DOHH2 (cell line): ENCODE results near the gene THSD7A.

Source experiments
- H3F3A ChIP-seq: fragments of 200-600 bp; sonication (generic), shearing (Covaris generic); 2 replicates; pipeline ENCODE4 v1.6.0; 2016; ENCODE audit warnings: antibody characterized with exemption, mild to moderate bottlenecking; ENCODE audit not compliant: control insufficient read depth, insufficient read depth
- H3K27ac ChIP-seq: fragments of 200-600 bp; sonication (generic); 2 replicates; pipeline ENCODE4 v1.5.1; 2014; ENCODE audit warnings: low read depth, mild to moderate bottlenecking, low read length, moderate library complexity
- H3K27me3 ChIP-seq: fragments of 200-600 bp; sonication (generic); 2 replicates; pipeline ENCODE4 v1.6.1; 2014; ENCODE audit warnings: mild to moderate bottlenecking, low read length, mixed read lengths; ENCODE audit not compliant: control insufficient read depth
- H3K36me3 ChIP-seq: fragments of 200-600 bp; sonication (generic); 2 replicates; pipeline ENCODE4 v1.6.1; 2014; ENCODE audit warnings: mild to moderate bottlenecking, low read length, moderate library complexity, mixed read lengths; ENCODE audit not compliant: control insufficient read depth
- H3K4me1 ChIP-seq: fragments of 200-600 bp; sonication (generic); 2 replicates; pipeline ENCODE4 v1.6.1; 2014; ENCODE audit warnings: mild to moderate bottlenecking, low read length, mixed read lengths; ENCODE audit not compliant: control insufficient read depth
- H3K4me2 ChIP-seq: fragments of 200-600 bp; sonication (generic); 2 replicates; pipeline ENCODE4 v1.6.0; 2014; ENCODE audit warnings: mild to moderate bottlenecking, low read length, moderate library complexity
- H3K4me3 ChIP-seq: fragments of 200-600 bp; sonication (generic); 2 replicates; pipeline ENCODE4 v1.5.1; 2014; ENCODE audit warnings: mild to moderate bottlenecking, low read length, mixed read lengths
- H3K79me2 ChIP-seq: fragments of 200-600 bp; sonication (generic); 2 replicates; pipeline ENCODE4 v1.6.1; 2014; ENCODE audit warnings: mild to moderate bottlenecking, low read length, mixed read lengths; ENCODE audit not compliant: control insufficient read depth
- H3K9me2 ChIP-seq: fragments of 200-600 bp; sonication (generic); replicated peaks from 2 replicates; pipeline ENCODE4 v1.6.1; 2014; ENCODE audit warnings: mild to moderate bottlenecking, low read length, mixed read lengths; ENCODE audit not compliant: control insufficient read depth
- H3K9me3 ChIP-seq: fragments of 200-600 bp; sonication (generic); 2 replicates; pipeline ENCODE4 v1.6.1; 2014; ENCODE audit warnings: antibody characterized with exemption, low read length, mixed read lengths; ENCODE audit not compliant: control insufficient read depth, insufficient read depth
- H4K20me1 ChIP-seq: fragments of 200-600 bp; sonication (generic); 2 replicates; pipeline ENCODE4 v1.6.0; 2014; ENCODE audit warnings: low read depth, mild to moderate bottlenecking, antibody characterized with exemption, low read length, moderate library complexity; ENCODE audit not compliant: control insufficient read depth, insufficient read depth
- CTCF ChIP-seq: fragments of 200-600 bp; sonication (generic); IDR thresholded peaks from one replicate; pipeline ENCODE4 v1.5.1; 2014; ENCODE audit warnings: antibody characterized with exemption, mild to moderate bottlenecking, low read depth, low read length; ENCODE audit not compliant: poor library complexity, severe bottlenecking
- EZH2phosphoT487 ChIP-seq: fragments of 200-600 bp; sonication (generic); IDR thresholded peaks from 2 replicates; pipeline ENCODE4 v1.6.1; 2017; ENCODE audit warnings: borderline replicate concordance, mild to moderate bottlenecking, antibody characterized with exemption, low read length, moderate library complexity, mixed read lengths

Gene THSD7A

GRCh38 chr7:11768263-11768662 lies 63.7 kb downstream of the THSD7A start:
- Histone ChIP-seq H3K79me2 (no peaks in the 10 kb centered on the region), H3K4me2 (no peak overlapping the region), H3F3A (no peaks in the 10 kb centered on the region), H3K27me3 (no peaks in the 10 kb centered on the region), H3K4me3 (no peak overlapping the region), H3K9me3 (no peaks in the 10 kb centered on the region; the same call in 1 of the 2 replicates), H4K20me1 (no peaks in the 10 kb centered on the region), H3K27ac (no peak overlapping the region), H3K9me2 (no peaks in the 10 kb centered on the region), H3K36me3 (no peaks in the 10 kb centered on the region), H3K4me1 (no peaks in the 10 kb centered on the region)
- TF ChIP-seq CTCF (no peak), EZH2phosphoT487 (no peak)

- Histone ChIP-seq H3K27me3 (no peaks in the 10 kb centered on the region), H3K9me2 (no peaks in the 10 kb centered on the region), H3K4me1 (no peaks in the 10 kb centered on the region), H3F3A (no peaks in the 10 kb centered on the region), H4K20me1 (no peaks in the 10 kb centered on the region), H3K9me3 (no peaks in the 10 kb centered on the region), H3K4me3 (no peak overlapping the region), H3K4me2 (no peak overlapping the region), H3K36me3 (no peaks in the 10 kb centered on the region), H3K27ac (no peak overlapping the region), H3K79me2 (no peaks in the 10 kb centered on the region)
- TF ChIP-seq CTCF, result no peak
- no peak for TF ChIP-seq EZH2phosphoT487
These were observed 64.8 kb downstream of the THSD7A start for GRCh38 chr7:11767148-11767547.

GRCh38 chr7:11760372-11760771 lies 71.6 kb downstream of the THSD7A start:
- TF ChIP-seq CTCF, result no peak
- TF ChIP-seq EZH2phosphoT487, result no peak
- no peaks in the 10 kb centered on the region for H3K9me2 ChIP-seq
- H3K4me1 ChIP-seq, result no peaks in the 10 kb centered on the region
- no peaks in the 10 kb centered on the region for H3K79me2 ChIP-seq
- H3K36me3 ChIP-seq, result no peaks in the 10 kb centered on the region
- no peaks in the 10 kb centered on the region for H3F3A ChIP-seq
- H3K9me3 ChIP-seq, result no peaks in the 10 kb centered on the region
- H3K27ac ChIP-seq, result no peak overlapping the region
- no peak overlapping the region for H3K4me2 ChIP-seq
- no peak overlapping the region for H3K4me3 ChIP-seq
- H3K27me3 ChIP-seq, result no peaks in the 10 kb centered on the region
- no peaks in the 10 kb centered on the region for H4K20me1 ChIP-seq

GRCh38 chr7:11758627-11759111 lies 73.3 kb downstream of the THSD7A start:
- Histone ChIP-seq H3K36me3 (no peaks in the 10 kb centered on the region), H3F3A (no peaks in the 10 kb centered on the region), H3K79me2 (no peaks in the 10 kb centered on the region), H3K27me3 (no peaks in the 10 kb centered on the region), H3K4me2 (no peak overlapping the region), H3K9me2 (no peaks in the 10 kb centered on the region), H3K9me3 (no peaks in the 10 kb centered on the region), H3K27ac (no peak overlapping the region), H3K4me1 (no peaks in the 10 kb centered on the region), H3K4me3 (no peak overlapping the region), H4K20me1 (no peaks in the 10 kb centered on the region)
- TF ChIP-seq CTCF (no peak), EZH2phosphoT487 (no peak)
